Ascending aorta (tissue), 2 donors: ENCODE data around the gene FMN1. TPM values are rescaled to one million over a fixed set of nuclear protein-coding genes. Genes with fewer than 3 reads are reported as not detected.

Experiments
- DNase-seq, 2 donors: peaks; one replicate each; pipeline ENCODE4 v3.0.0-alpha.2; 2019; ENCODE audit warnings: low spot score in 2 of 2
- H3K27ac ChIP-seq, 2 donors: fragments of 200-600 bp; sonication (generic); one replicate each; pipeline ENCODE4 v1.5.1; 2016 to 2017; ENCODE audit warnings: mild to moderate bottlenecking in 1 of 2
- H3K27me3 ChIP-seq: fragments of 200-600 bp; sonication (generic); one replicate; pipeline ENCODE4 v1.5.1; 2017
- H3K36me3 ChIP-seq, 2 donors: fragments of 200-600 bp; sonication (generic); one replicate each; pipeline ENCODE4 v1.5.1; 2016
- H3K4me1 ChIP-seq, 2 donors: fragments of 200-600 bp; sonication (generic); one replicate each; pipeline ENCODE4 v1.5.1; 2016 to 2017; ENCODE audit warnings: mild to moderate bottlenecking in 1 of 2
- H3K4me3 ChIP-seq, 2 donors: fragments of 200-600 bp; sonication (generic); one replicate each; pipeline ENCODE4 v1.5.1; 2016 to 2017; ENCODE audit warnings: mild to moderate bottlenecking in 1 of 2
- H3K9me3 ChIP-seq, 2 donors: fragments of 200-600 bp; sonication (generic); one replicate each; pipeline ENCODE4 v1.5.1; 2016
- intact Hi-C: fragments of 100-400 bp; cut with DNase I; formaldehyde crosslinking; loops from one replicate; pipeline ENCODE4 v1.15.1; 2023
- total RNA-seq: library from RNA; depleted of rRNA; stranded (reverse); fragments of >200 nt; gene quantifications from one replicate; pipeline ENCODE4 v1.1.0, GENCODE V29; 2016
- TF ChIP-seq, protein P1 (sequence below), 3 experiments: fragments of 200-600 bp in 2 of 3; fragments of 450-650 bp in 1 of 3; sonication (generic) in 2 of 3; IDR thresholded peaks; one replicate each; pipeline ENCODE4 v1.5.1; 2016 to 2019; ENCODE audit warnings: antibody characterized with exemption in 3 of 3, mild to moderate bottlenecking in 1 of 3, moderate library complexity in 1 of 3

FMN1 gene
- total RNA-seq, 1 donor from 2014 or later, result 4.3 TPM

DNA sequence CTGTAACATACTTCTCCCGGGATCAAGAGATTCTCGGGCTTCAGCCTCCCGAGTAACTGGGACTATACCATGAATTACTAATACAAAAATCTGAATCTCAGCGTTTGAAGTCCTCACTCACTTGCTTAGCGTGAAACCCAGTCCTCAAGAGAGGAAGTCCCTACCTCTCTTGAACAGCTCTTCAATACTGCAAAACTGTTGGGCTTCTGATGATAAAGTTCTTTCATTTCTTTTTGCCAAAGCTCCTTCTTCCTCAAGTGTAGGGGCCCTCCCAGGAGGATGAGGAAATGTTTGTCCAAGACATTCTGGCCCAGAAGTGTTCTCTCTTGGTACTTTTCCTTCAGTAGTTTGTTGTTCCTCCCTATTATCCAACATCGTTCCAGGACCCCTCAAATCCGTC, 48.5 kb downstream of the FMN1 start:
- Histone ChIP-seq H3K36me3 (no peaks in the 10 kb centered on the region), H3K27me3 (no peaks in the 10 kb centered on the region), H3K4me1 (no peaks in the 10 kb centered on the region), H3K27ac (no peak overlapping the region), H3K4me3 (no peak overlapping the region), H3K9me3 (no peaks in the 10 kb centered on the region)
- no peak for DNase-seq
- intact Hi-C loops, result no loop called here
- TF ChIP-seq, protein P1, sequence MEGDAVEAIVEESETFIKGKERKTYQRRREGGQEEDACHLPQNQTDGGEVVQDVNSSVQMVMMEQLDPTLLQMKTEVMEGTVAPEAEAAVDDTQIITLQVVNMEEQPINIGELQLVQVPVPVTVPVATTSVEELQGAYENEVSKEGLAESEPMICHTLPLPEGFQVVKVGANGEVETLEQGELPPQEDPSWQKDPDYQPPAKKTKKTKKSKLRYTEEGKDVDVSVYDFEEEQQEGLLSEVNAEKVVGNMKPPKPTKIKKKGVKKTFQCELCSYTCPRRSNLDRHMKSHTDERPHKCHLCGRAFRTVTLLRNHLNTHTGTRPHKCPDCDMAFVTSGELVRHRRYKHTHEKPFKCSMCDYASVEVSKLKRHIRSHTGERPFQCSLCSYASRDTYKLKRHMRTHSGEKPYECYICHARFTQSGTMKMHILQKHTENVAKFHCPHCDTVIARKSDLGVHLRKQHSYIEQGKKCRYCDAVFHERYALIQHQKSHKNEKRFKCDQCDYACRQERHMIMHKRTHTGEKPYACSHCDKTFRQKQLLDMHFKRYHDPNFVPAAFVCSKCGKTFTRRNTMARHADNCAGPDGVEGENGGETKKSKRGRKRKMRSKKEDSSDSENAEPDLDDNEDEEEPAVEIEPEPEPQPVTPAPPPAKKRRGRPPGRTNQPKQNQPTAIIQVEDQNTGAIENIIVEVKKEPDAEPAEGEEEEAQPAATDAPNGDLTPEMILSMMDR (IDR thresholded peaks at IDR 0.05), result no peak

DNA sequence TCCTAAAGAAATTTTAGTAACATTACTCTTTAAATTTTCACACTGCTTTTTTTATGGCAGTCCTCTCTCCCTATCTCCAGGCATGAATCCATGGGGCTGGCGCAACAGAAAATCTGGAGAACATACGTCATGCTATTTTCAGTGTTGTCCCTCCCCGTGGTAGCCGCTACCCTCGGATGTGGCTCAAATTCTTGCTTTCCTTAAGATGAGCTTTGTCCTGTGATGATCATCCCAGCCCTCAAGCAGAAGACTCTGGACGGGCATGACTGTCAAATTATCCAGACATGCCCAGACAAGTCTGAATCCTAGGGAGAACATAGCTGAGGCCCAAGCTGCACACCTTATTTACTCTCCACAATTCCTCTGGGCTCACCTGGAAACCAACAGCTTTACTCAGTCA, 49.1 kb downstream of the FMN1 start:
- H3K27ac ChIP-seq, result no peak overlapping the region

DNA sequence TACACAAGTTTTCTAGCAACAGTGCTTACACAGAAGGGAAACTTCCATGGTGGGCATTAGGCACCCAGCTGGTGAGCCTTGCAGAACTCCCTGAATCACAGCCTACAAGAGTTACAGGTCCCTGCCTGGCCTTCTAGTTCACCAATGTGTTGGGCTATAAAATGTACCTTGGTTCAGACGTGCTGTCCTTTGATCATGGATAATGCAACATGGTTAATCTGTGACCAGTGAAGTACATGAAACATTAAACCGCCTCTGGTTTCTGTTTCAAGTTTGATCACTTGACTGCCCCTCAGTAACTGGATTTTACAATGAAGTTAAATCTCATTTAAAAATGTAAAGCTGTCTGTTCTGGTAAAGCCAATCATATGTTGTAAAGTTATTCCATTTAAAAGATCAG, 51.8 kb downstream of the FMN1 start:
- H3K9me3 ChIP-seq, result no peaks in the 10 kb centered on the region
- H3K4me1 ChIP-seq, result no peaks in the 10 kb centered on the region
- H3K4me3 ChIP-seq, result no peak overlapping the region
- no peaks in the 10 kb centered on the region for H3K36me3 ChIP-seq
- DNase-seq, result no peak
- intact Hi-C loops, result no loop called here
- no peaks in the 10 kb centered on the region for H3K27me3 ChIP-seq
- H3K27ac ChIP-seq, result no peak overlapping the region
- TF ChIP-seq, protein P1 (IDR thresholded peaks at IDR 0.05), result no peak

More for the DNA sequence above, 49.1 kb downstream of the FMN1 start:
- no peaks in the 10 kb centered on the region for H3K4me1 ChIP-seq
- H3K4me3 ChIP-seq, result no peak overlapping the region
- no peaks in the 10 kb centered on the region for H3K27me3 ChIP-seq
- no peaks in the 10 kb centered on the region for H3K36me3 ChIP-seq
- intact Hi-C loops, result no loop called here
- no peaks in the 10 kb centered on the region for H3K9me3 ChIP-seq
- DNase-seq, result no peak
- TF ChIP-seq, protein P1 (IDR thresholded peaks at IDR 0.05), result no peak

DNA sequence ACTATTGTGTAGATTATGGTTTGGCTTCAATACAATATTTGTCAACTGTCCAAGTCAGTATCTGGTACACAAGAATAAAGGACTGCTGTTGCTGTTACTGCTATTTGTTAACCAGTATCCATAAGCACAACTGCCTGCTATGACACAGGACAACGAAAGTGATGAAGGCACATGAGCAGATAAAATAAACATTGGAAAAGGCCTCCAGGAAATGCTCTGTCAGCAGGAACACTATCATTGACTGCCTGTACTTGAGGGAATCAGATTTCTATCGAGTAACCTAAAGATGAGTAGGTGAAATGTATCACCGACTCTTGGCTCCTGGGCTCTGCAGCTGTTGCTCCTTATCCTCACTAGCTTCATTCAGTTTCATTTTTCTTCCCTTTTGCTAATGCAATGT, 56.5 kb downstream of the FMN1 start:
- DNase-seq, result no peak
- Histone ChIP-seq H3K27me3 (no peaks in the 10 kb centered on the region), H3K27ac (no peak overlapping the region), H3K36me3 (no peaks in the 10 kb centered on the region), H3K4me3 (no peak overlapping the region), H3K4me1 (no peaks in the 10 kb centered on the region), H3K9me3 (no peaks in the 10 kb centered on the region)
- intact Hi-C loops, result no loop called here
- TF ChIP-seq, protein P1 (IDR thresholded peaks at IDR 0.05), result no peak

DNA sequence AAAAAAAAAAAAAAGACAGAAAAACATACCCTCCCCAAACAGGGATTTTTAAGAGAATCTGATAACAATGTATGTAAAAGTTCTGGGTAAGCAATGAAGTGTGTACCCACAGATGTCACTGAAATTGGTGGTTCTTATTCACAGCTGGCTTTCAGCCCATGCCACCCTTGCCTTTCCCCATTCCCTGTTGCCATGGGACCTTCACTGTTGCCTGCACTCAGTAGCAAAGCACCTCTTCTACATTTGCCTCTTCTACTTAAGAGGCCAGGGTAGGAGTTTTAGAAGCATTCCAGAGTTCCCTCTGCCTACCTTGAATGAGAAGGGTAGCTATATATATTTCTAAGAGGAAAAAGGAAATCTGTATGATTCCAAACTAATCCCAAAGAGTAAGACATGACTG, 57.4 kb downstream of the FMN1 start:
- no peak overlapping the region for H3K27ac ChIP-seq
- H3K36me3 ChIP-seq, result no peaks in the 10 kb centered on the region
- TF ChIP-seq, protein P1 (IDR thresholded peaks at IDR 0.05), result no peak
- no peak overlapping the region for H3K4me3 ChIP-seq
- H3K9me3 ChIP-seq, result no peaks in the 10 kb centered on the region
- no peaks in the 10 kb centered on the region for H3K27me3 ChIP-seq
- no peak for DNase-seq
- intact Hi-C loops, result no loop called here
- H3K4me1 ChIP-seq, result no peaks in the 10 kb centered on the region

DNA sequence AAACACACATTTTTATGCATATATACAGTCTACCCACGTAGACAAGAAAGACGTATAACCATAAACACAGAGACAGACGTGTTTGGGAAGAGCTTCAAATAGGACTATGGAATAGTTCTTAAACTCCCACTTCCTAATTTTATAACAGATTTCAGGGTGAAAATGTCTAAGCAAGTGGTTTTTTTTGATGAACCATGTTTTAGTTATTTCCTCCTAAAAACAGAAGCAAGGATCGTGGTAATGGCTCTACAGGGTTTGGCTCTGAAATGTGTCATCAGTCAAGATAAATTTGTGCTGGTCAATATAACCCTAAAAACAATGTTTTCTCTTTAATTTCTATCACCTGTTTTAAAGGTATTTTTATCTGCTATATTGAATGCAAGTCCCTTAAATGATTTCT, 58.2 kb downstream of the FMN1 start:
- no peaks in the 10 kb centered on the region for H3K9me3 ChIP-seq
- H3K4me3 ChIP-seq, result no peak overlapping the region
- no peaks in the 10 kb centered on the region for H3K27me3 ChIP-seq
- no peak overlapping the region for H3K27ac ChIP-seq
- H3K4me1 ChIP-seq, result no peaks in the 10 kb centered on the region
- TF ChIP-seq, protein P1 (IDR thresholded peaks at IDR 0.05), result no peak
- DNase-seq, result no peak
- intact Hi-C loops, result no loop called here
- no peaks in the 10 kb centered on the region for H3K36me3 ChIP-seq
